Measurements from ENCODE around the gene XRCC3.

Gene XRCC3

GRCh38 chr14:103690332-103690731 is 24.9 kb downstream of the XRCC3 start:
- no peak for DNase-seq

GRCh38 chr14:103688906-103689902 is 26.0 kb downstream of the XRCC3 start:
- DNase-seq: no peak

GRCh38 chr14:103688441-103688840 is 26.8 kb downstream of the XRCC3 start:
- DNase-seq: no peak

GRCh38 chr14:103687712-103688111 is 27.5 kb downstream of the XRCC3 start:
- DNase-seq: no peak

- DNase-seq: no peak
Measured at GRCh38 chr14:103686831-103687485, 28.3 kb downstream of the XRCC3 start.

GRCh38 chr14:103685276-103686211 is 29.7 kb downstream of the XRCC3 start:
- no peak for DNase-seq

- DNase-seq: no peak
Measured at GRCh38 chr14:103684871-103685270, 30.4 kb downstream of the XRCC3 start.

GRCh38 chr14:103684471-103684870 is 30.8 kb downstream of the XRCC3 start:
- DNase-seq: no peak

GRCh38 chr14:103683139-103683538 is 32.1 kb downstream of the XRCC3 start:
- DNase-seq: no peak

- DNase-seq: no peak
Measured at GRCh38 chr14:103680491-103681231, 34.6 kb downstream of the XRCC3 start.

- DNase-seq: no peak
Measured at GRCh38 chr14:103679351-103679750, 35.9 kb downstream of the XRCC3 start.

GRCh38 chr14:103676881-103677675 is 38.2 kb downstream of the XRCC3 start:
- DNase-seq: no peak

GRCh38 chr14:103675957-103676356 is 39.3 kb downstream of the XRCC3 start:
- no peak for DNase-seq

- no peak for DNase-seq
Measured at GRCh38 chr14:103671911-103672310, 43.3 kb downstream of the XRCC3 start.

- no peak for DNase-seq
Measured at GRCh38 chr14:103669370-103669769, 45.9 kb downstream of the XRCC3 start.

- DNase-seq: no peak
Measured at GRCh38 chr14:103668117-103668516, 47.1 kb downstream of the XRCC3 start.

- DNase-seq: no peak
Measured at GRCh38 chr14:103667671-103668070, 47.6 kb downstream of the XRCC3 start.

- DNase-seq: no peak
Measured at GRCh38 chr14:103663506-103663905, 51.7 kb downstream of the XRCC3 start.

- no peak for DNase-seq
Measured at GRCh38 chr14:103662591-103662990, 52.7 kb downstream of the XRCC3 start.

- no peak for DNase-seq
Measured at GRCh38 chr14:103662029-103662428, 53.2 kb downstream of the XRCC3 start.

- no peak for DNase-seq
Measured at GRCh38 chr14:103659631-103660030, 55.6 kb downstream of the XRCC3 start.
